Stimulated activated CD4-positive, alpha-beta T cell treated with anti-CD3 and anti-CD28 coated beads, Interleukin-4, amount 100 ng/mL, for 48 hours (primary cell): ENCODE measurements around the gene TMEM156.

Experiments used
- DNase-seq, 2 donors: peaks; one replicate each; pipeline ENCODE4 v3.0.0-alpha.2; 2020; ENCODE audit warnings: low read depth in 2 of 2

The TMEM156 gene, protein sequence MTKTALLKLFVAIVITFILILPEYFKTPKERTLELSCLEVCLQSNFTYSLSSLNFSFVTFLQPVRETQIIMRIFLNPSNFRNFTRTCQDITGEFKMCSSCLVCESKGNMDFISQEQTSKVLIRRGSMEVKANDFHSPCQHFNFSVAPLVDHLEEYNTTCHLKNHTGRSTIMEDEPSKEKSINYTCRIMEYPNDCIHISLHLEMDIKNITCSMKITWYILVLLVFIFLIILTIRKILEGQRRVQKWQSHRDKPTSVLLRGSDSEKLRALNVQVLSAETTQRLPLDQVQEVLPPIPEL

DNA sequence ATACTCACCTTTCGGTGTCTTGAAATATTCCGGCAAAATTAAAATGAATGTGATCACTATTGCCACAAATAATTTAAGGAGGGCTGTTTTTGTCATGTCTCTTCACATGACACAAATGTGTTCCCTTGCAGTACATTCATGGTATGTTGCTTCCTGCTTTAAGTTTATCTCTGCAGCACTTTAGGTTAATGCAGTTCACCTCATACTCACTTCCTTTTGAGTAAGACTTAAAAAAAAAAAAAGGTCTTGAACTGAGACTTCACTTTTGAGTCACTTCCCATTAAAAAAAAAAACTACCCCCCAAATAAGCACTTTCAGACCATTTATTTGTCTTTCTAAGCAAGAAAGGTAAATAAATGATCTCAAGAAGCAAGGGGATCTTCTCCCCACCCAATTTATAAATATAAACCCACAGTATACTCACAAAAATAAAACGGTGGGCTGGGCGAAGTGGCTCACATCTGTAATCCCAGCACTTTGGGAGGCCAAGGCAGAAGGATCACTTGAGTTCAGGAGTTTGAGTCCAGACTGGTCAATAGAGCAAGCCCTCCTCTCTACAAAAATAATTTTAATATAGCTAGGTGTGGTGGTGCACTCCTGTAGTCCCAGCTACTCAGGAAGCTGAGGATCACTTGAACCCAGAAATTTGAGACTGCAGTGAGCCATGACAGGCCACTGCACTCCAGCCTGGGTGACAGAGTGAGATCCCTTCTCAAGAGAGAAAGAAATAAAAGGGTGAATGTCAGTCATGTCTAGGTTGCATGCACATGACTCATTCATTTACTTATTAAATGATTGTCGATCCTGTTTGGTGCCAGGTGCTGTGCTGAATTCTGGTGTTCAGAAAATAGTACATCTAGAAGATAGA lies at the start of gene TMEM156:
TMEM156 (minus strand) TSS at position 192 of the 868 bp plus-strand sequence; CDS start at position 96, 96 bp downstream.
- peak in 1 of 2 donors; percentile 27 for DNase-seq

DNA sequence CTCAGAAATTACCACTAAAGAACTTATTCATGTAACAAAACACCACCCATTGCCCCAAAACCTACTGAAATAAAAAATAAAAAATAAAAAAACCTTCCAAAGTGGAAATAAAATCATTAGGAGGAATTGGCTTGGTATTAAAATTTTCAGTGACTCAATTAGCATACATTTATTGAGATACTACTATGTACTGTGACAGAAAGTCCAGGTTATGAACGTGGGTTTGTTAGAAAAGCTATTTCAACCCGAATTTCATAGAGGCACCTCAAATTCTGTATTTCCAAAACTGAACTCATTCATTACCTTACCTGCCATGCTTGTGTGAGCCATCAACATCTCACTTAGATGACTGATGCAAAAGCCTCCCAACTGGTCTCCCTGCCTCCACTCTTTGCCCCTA lies 46.6 kb upstream of the TMEM156 start:
- no peak for DNase-seq

DNA sequence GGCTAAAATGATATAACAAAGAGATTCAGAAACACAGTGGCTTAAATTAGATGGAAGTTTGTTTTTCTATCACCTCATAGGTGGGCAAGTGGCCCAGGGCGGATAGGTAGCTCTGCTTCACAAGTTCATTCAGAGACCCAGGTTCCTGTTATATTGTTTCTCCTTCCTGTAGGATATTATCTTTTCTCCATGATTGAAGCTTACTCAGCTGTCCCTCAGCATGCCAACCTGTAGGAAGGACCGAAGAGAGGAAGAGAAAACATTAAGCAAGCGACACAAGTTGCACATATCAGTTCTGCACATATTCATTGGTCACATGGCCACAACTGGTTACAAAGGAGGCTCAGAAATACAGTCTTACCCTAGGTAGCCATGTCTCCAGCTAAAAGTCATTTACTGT lies 36.7 kb upstream of the TMEM156 start:
- DNase-seq, result no peak

GRCh38 chr4:39067451-39067850 lies 35.2 kb upstream of the TMEM156 start:
- DNase-seq, result no peak

GRCh38 chr4:39067031-39067430 lies 34.8 kb upstream of the TMEM156 start:
- DNase-seq, result no peak

GRCh38 chr4:39066371-39066770 lies 34.2 kb upstream of the TMEM156 start:
- DNase-seq, result no peak

DNA sequence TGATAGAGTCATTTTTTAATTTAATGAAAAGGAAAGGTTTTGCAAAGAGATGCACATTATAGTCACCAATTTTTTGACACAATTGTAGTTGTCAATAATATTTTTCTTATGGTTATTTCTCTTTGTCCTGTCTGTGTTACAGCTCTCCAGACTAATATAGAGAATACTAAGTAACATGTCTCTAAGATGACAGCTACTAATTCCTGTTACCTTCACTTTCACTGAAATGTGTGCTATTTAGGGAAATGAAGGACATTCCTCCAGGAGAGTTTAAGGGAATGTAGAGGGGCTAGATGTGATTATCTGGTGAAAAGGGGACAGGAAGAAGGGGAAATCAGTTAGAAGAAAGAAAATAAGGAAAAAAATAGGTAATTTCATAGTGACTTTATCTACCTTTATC lies 31.2 kb upstream of the TMEM156 start:
- DNase-seq, result no peak

DNA sequence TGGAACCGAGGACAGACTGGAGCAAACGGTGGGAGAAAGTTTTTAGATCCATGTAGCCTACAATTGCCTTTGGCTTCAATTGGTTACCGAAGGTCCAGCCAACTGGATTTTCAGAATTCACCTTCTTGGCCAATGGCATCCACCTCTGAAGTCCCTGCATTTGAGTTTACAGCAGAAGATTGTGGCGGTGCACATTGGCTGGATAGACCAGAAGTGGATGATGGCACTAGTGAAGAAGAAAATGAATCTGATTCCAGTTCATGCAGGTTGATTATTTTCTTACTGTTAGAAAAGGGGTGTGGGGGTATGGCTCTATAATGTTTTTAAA lies 30.5 kb upstream of the TMEM156 start:
- no peak for DNase-seq

DNA sequence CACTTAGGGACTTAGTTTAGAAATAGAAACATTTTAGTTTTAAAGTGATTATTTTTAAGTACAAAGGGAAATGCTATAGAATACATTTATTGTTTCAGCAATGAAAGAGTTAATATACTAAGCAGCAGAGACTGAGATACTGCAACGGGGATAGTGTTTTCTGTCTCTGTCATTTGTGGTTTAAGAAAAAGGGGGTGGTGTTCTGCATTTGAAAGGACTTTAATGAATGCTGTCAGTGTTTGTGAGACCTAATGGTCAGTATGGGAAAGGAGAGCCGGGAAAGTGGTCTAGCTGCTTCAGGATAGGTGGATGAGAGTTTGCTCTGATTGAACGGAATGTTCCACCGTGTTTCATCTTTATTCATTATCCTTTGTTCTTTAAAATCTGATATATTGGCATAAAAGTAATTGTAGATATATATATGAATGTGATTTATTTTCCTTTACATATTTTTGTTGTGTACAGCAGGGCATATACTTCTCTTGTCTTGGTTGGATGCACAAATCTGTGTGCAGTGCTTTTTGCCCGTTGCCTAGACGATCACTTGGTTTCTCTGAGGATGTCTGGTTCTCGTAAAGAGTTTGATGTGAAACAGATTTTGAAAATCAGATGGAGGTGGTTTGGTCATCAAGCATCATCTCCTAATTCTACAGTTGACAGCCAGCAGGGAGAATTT lies 30.0 kb upstream of the TMEM156 start, which contains the start of gene KLHL5:
KLHL5 (plus strand) TSS at position 139 of the 676 bp plus-strand sequence; CDS start at position 560, 421 bp downstream.
- no peak for DNase-seq

DNA sequence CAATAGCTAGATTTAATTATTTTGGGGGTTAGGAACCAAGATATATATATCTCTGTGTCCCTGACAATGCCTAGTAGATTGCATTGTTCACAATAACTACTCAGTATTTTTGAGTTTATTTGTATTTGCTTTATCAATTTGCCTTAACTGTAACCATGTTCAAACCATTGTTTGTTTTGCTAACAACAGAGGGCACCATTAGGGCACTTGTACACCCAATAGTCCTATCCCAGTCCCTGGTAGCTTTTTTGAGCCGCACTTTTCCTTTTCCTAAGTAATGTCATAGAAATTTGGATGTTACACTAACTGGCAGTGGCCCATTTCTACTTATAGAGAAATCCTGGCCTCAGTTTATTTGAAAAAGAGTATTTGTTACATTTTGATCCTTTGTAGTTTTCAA lies 29.2 kb upstream of the TMEM156 start:
- no peak for DNase-seq

GRCh38 chr4:39056023-39056422 lies 23.8 kb upstream of the TMEM156 start:
- DNase-seq, result no peak

GRCh38 chr4:39054497-39054896 lies 22.3 kb upstream of the TMEM156 start:
- no peak for DNase-seq

GRCh38 chr4:39053983-39054382 lies 21.8 kb upstream of the TMEM156 start:
- DNase-seq, result no peak

DNA sequence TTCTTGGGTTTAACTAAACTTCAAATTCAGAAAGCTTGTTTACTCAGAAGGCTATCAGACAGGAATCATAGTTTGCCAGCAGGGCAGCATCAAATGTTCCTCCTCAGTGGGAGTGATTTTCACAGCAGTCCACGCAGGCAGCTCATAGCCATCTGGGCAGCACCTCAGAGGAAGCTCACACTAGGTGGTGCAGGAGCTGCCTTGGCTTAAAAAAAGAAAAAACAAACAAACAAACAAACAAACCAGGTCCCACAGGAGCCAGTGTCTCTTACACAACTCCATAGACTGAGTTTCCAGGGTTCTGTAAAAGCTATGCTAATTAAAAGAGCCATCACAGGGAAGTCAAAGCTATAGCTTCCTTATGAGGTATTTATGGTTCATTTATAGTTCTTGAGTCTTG lies 19.3 kb upstream of the TMEM156 start:
- DNase-seq, result no peak

- DNase-seq, result no peak
Observed at GRCh38 chr4:39050590-39050989, 18.4 kb upstream of the TMEM156 start.

GRCh38 chr4:39048311-39048710 lies 16.1 kb upstream of the TMEM156 start:
- no peak for DNase-seq

- no peak for DNase-seq
Observed at GRCh38 chr4:39047681-39048080, 15.5 kb upstream of the TMEM156 start.

DNA sequence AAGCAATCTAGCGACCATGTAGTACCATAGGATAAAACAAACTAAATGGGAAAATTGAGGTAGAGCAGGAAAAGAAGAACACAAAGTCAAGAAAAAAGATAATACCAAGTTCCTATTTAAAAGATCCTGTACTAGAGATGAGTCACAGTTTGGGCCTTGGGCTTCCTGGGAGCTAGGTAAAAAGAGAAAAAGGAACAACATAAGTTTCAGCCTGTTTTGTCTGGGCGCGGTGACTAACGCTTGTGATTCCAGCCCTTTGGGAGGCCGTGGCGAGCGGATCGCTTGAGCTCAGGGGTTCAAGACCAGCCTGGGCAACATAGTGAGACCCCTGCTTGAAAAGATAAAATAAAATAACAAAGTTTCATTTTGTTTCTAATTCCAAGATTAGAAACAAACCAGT lies 14.0 kb upstream of the TMEM156 start:
- no peak for DNase-seq

- no peak for DNase-seq
Observed at GRCh38 chr4:39045827-39046221, 13.6 kb upstream of the TMEM156 start.

GRCh38 chr4:39044956-39045826 lies 13.0 kb upstream of the TMEM156 start:
- DNase-seq, result peak in 1 of 2 donors; percentile 19

DNA sequence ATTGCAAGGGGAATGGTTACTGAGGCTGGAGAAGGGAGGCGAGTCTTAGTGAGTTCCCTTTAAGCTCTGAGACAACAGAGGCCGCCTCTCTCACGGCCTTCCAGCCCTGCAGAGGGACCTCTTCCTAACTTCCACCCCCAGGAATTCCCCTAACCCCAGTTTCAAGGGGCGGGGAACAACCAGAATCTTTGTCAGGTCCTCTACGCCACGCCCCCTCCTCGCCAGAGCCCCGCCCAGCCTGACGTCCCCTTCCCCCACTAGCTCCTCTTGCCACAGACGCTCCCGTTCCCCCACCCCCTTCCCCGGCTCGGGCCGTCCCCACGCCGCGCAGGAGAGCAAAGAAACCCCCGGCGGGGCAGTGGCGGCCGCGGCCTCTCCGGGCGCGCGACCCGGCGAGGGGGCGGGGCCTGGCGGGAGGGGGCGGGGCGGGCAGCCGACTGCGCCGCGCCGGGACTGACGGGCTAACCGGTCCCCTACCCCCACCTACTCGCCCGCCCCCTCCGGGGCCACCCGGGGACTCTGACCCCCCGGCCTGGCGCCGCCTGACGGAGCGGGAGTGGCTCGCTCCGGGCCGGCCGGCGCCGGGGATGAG lies 12.3 kb upstream of the TMEM156 start:
- DNase-seq, result peak; percentile 95 to 97
